Small intestine (tissue), 7 donors: Measurements from ENCODE around the gene IRS1. TPM values are rescaled to one million over a fixed set of nuclear protein-coding genes. Genes with fewer than 3 reads are reported as not detected.
A peak's percentile ranks its signal among the peaks of the same experiment; 100 is the strongest.

Experiments
- DNase-seq, 2 donors: peaks; one replicate each; pipeline versions ENCODE4 v3.0.0 to v3.0.0-alpha.2; 2013
- FAIRE-seq: peaks from 2 replicates; lab custom pipeline; 2012; peaks lifted over from hg19 to GRCh38; lab: Jason Lieb, UNC
- H3K27ac ChIP-seq, 3 donors: one replicate each; pipeline ENCODE4 v1.5.1; 2013; ENCODE audit warnings: low read length in 2 of 3, mild to moderate bottlenecking in 2 of 3, control low read depth in 1 of 3, inconsistent platforms in 1 of 3, low read depth in 1 of 3, moderate library complexity in 1 of 3
- H3K27me3 ChIP-seq, 3 donors: one replicate each; pipeline ENCODE4 v1.6.1; 2013; ENCODE audit warnings: low read length in 3 of 3, inconsistent platforms in 1 of 3; ENCODE audit not compliant: control insufficient read depth in 3 of 3, insufficient read depth in 3 of 3
- H3K36me3 ChIP-seq, 3 donors: one replicate each; pipeline ENCODE4 v1.6.1; 2013; ENCODE audit warnings: low read length in 3 of 3, inconsistent platforms in 1 of 3, low read depth in 1 of 3, mild to moderate bottlenecking in 1 of 3, moderate library complexity in 1 of 3; ENCODE audit not compliant: control insufficient read depth in 3 of 3, insufficient read depth in 2 of 3
- H3K4me1 ChIP-seq, 3 donors: one replicate each; pipeline ENCODE4 v1.6.1; 2013; ENCODE audit warnings: low read length in 2 of 3, inconsistent platforms in 1 of 3, low read depth in 1 of 3, mild to moderate bottlenecking in 1 of 3, moderate library complexity in 1 of 3; ENCODE audit not compliant: control insufficient read depth in 3 of 3, insufficient read depth in 2 of 3
- H3K4me3 ChIP-seq, 3 donors: one replicate each; pipeline ENCODE4 v1.5.1; 2013; ENCODE audit warnings: low read length in 3 of 3, control low read depth in 1 of 3, inconsistent platforms in 1 of 3, low read depth in 1 of 3, mild to moderate bottlenecking in 1 of 3, moderate library complexity in 1 of 3
- H3K9me3 ChIP-seq, 2 donors: one replicate each; pipeline ENCODE4 v1.6.1; 2013; ENCODE audit warnings: low read depth in 1 of 2, low read length in 1 of 2; ENCODE audit not compliant: control insufficient read depth in 2 of 2, insufficient read depth in 1 of 2
- WGBS, 3 donors: extraction: QIAGEN DNeasy Blood & Tissue Kit; methylation state at CpG; one replicate each; pipeline ENCODE4 v1.1.7; 2013; 5-methylcytosine and 5-hydroxymethylcytosine counted together
- polyA plus RNA-seq, 4 donors: library from polyadenylated mRNA; stranded (reverse) in 3 of 4; unstranded in 1 of 4; fragments of 200-250 nt in 3 of 4; fragments of 120-200 nt in 1 of 4; gene quantifications; one replicate each; pipeline versions ENCODE4 v1.2.1 to v1.2.3, GENCODE V29; 2013
- donor health status: healthy with polysubstance abuse.
- donor health status: control.
- donor health status: control.
- donor health status: Bipolar disorder and iron deficiency.
- donor health status: healthy.

The IRS1 gene
- polyA plus RNA-seq, 4 donors = 1.6 to 23.1 (median 5.2) TPM

DNA sequence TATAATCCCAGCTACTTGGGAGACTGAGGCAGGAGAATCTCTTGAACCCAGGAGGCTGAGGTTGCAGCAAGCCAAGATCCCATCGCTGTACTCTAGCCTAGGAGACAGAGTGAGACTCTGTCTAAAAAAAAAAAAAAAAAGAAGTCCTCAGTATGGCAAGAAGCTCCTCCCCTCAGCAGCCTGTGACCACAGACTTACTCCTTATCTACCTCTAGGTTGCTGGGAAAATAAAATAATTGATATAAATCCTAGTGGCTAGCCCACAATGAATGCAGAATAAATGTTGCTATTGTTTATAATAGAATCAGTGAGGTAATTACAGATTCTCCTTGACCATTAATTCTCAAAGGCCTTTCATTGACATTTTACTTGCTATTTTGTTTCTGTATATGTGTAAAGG is 70.6 kb downstream of the IRS1 start:
- H3K36me3 ChIP-seq = no peaks in the 10 kb centered on the region
- FAIRE-seq (no peak), DNase-seq (no peak)
- H3K9me3 ChIP-seq = no peaks in the 10 kb centered on the region
- no peak overlapping the region for H3K4me3 ChIP-seq
- no peaks in the 10 kb centered on the region for H3K27me3 ChIP-seq
- peaks cover 3 to 12% (median 6%) of the 10 kb centered on the region in 3 donors for H3K4me1 ChIP-seq
- WGBS, 3 donors = 78 to 90% (median 87%) methylated on average over 1 of the region's 1 CpG
- no peak overlapping the region for H3K27ac ChIP-seq

DNA sequence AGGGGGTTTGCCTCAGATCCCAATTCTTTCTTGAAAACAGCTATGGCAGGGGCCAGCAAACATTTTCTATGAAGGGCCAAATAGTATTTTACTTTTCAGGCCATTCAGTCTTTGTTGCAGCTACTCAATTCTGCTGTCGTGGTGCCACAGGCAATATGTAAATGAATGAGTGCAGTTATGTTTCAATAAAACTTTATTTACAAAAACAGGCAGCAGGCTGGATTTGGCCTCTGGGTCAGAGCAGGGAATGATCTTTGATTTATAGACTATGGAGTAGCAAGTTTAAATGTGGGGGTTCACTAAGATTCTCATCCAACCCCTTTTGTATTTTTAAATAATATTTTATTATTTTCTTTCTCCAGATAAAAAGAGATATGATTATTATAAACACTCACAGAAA is 72.4 kb downstream of the IRS1 start:
- Histone ChIP-seq H3K9me3 (no peaks in the 10 kb centered on the region), H3K27me3 (no peaks in the 10 kb centered on the region), H3K4me1 (peaks cover 0 to 3% (median 0%) of the 10 kb centered on the region in 3 donors), H3K36me3 (no peaks in the 10 kb centered on the region), H3K4me3 (no peak overlapping the region), H3K27ac (no peak overlapping the region)
- FAIRE-seq (no peak), DNase-seq (no peak)
- 47 to 53% (median 49%) methylated on average over 1 of the region's 1 CpG for WGBS, 3 donors

DNA sequence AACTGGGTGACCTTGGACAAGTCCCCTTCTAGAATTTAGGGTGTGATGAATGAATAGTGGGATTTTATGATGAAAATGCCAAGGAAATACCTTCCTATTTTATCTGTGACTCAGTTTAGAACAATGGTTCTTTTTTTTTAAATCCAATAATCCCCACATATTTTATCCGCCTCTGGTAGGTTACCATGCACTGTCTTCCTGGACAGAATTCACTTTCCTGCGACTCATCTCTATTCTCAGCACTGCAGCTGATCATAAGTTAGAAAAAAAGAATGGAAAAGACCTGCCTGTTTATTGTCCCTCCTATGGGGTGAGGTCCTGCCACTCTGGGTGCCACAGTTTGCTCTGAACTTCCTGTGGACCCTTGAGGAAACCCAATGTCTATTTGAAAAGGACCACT is 73.1 kb downstream of the IRS1 start:
- no peak overlapping the region for H3K4me3 ChIP-seq
- WGBS, 3 donors = 86 to 96% (median 95%) methylated on average over 2 of the region's 2 CpGs
- FAIRE-seq = no peak

DNA sequence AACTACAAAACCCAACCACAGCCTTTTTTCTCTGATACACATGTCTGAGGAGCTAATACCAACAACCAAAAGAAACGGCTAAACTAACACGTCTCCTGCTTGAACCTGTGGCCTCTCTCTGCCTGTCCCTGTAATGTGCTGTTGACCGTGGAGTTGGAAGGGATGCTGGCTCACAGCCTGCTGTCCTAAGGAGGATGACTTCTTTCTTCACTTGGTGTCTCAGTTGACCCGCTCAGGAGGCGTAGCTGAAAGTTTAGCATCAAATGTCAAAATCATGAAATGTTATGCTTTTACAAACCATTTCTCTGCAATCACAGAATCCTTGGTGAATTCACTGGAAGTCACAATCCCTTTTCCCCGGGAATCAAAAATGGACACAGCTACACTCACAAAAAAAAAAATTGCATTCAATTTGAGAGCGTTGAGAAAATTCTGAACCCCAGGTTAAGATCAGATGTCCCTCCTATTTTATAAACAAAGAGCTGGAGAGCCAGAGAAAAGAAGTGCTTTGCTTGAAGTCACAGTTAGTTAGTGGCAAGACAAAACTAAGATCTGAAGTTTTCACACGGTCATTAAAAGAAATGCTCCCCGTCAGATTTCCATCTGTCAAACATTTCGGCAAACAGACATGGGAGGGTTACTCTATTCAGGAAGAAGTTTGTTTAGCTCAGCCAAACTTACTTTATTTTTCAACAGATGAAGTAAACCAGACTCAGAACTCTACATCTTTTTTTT is 74.3 kb downstream of the IRS1 start:
- 61 to 92% (median 77%) methylated on average over 10 of the region's 10 CpGs for WGBS, 3 donors
- H3K9me3 ChIP-seq = no peaks in the 10 kb centered on the region
- H3K4me3 ChIP-seq = no peak overlapping the region
- H3K36me3 ChIP-seq = no peaks in the 10 kb centered on the region
- DNase-seq (no peak), FAIRE-seq (no peak)
- H3K27ac ChIP-seq = peak overlapping the region in 1 of 3 donors; percentile 75
- peaks cover 0 to 3% (median 0%) of the 10 kb centered on the region in 3 donors for H3K27me3 ChIP-seq
- peaks cover 0 to 3% (median 0%) of the 10 kb centered on the region in 3 donors for H3K4me1 ChIP-seq

More for the DNA sequence above, 73.1 kb downstream of the IRS1 start:
- Histone ChIP-seq H3K27ac (no peak overlapping the region), H3K36me3 (no peaks in the 10 kb centered on the region), H3K4me1 (peaks cover 0 to 3% (median 0%) of the 10 kb centered on the region in 3 donors), H3K9me3 (no peaks in the 10 kb centered on the region), H3K27me3 (no peaks in the 10 kb centered on the region)
- no peak for DNase-seq

DNA sequence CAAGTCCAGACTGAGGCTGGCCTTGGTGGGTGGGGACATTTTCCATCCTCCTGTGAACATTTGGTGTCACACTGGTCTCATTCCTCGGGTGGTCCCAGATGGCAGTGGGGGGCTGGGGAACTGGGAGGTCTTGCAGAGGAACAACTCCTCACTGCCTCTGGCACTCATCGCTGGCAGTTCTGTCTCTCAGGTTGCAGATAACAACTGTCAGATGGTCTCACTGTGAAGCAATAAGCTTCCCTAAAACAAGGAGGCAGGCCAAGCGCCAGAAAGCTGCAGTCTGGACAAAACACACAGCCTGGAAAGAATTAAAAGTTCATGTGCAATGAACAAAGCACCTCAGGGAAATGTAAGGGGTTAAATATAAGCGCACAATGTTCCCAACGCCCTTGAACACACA is 78.1 kb downstream of the IRS1 start:
- Histone ChIP-seq H3K27me3 (peaks cover 0 to 3% (median 0%) of the 10 kb centered on the region in 3 donors), H3K4me1 (peaks cover 0 to 4% (median 0%) of the 10 kb centered on the region in 3 donors), H3K36me3 (no peaks in the 10 kb centered on the region), H3K9me3 (no peaks in the 10 kb centered on the region), H3K27ac (no peak overlapping the region), H3K4me3 (no peak overlapping the region)
- no peak for DNase-seq
- WGBS, 3 donors = 69 to 85% (median 82%) methylated on average over 5 of the region's 5 CpGs
- FAIRE-seq = no peak

DNA sequence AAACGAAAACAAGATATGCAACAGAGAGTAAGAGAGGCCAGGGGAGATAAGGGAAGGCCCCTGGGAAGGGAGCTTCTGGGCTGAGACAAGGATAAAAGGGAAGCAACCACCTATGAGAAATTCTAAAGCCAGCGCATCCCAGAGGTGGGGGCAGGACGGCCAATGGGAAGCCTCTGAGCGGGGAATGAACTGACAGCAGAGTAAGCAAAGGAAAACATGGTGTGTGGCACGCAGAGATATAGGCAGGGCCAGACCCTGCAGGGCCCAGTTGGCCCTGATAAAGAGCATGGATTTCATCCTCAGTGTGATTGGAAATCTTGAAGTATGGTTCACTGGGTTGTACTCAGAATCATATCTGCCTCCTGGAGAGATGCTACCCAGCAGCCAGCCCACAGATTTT is 78.7 kb downstream of the IRS1 start:
- Histone ChIP-seq H3K36me3 (no peaks in the 10 kb centered on the region), H3K9me3 (no peaks in the 10 kb centered on the region), H3K27me3 (peaks cover 0 to 3% (median 0%) of the 10 kb centered on the region in 3 donors), H3K4me1 (peaks cover 0 to 3% (median 0%) of the 10 kb centered on the region in 3 donors), H3K27ac (no peak overlapping the region), H3K4me3 (no peak overlapping the region)
- 76 to 84% (median 82%) methylated on average over 5 of the region's 5 CpGs for WGBS, 3 donors
- DNase-seq = no peak
- FAIRE-seq = no peak

DNA sequence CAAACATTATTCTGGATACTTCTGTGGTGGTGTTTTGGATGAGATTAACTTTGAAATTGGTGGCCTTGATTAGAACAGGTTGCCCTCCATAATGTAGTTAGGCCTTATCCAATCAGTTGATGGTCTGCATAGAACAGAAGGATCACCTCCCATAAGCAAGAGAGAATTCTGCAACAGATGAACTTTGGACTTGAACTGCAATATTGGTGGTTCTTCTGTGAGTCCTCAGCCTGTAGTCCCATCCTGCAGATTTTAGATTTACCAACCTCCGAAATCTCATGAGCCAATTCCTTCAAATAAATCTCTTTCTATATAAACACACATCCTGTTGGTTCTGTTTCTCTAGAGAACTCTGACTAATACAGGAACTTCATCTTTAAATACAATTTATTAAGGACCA is 81.9 kb downstream of the IRS1 start:
- 88 to 100% (median 93%) methylated on average over 1 of the region's 1 CpG for WGBS, 3 donors
- DNase-seq = peak in 1 of 2 donors; percentile 21
- no peak for FAIRE-seq

DNA sequence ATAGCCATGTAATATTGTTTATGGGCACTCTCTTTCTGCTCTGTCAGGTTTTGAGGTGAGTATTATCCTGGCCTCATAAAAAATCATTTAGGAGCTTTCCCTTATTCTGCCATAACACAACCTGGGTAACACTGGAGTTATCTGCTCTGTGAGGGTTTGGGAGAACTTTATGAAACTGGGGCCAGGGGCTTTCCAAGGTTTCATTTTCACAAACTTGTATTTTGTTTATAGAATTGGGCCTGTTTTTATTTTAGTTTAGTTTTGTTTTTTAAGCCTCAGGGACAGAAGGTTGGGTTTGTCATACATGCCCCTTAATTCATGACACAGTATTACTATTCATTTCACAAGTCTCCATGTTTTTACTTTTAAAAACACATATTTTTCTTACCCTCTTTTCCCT is 83.5 kb downstream of the IRS1 start:
- DNase-seq = no peak

More for the DNA sequence above, 81.9 kb downstream of the IRS1 start:
- peaks cover 0 to 3% (median 0%) of the 10 kb centered on the region in 3 donors for H3K4me1 ChIP-seq
- H3K9me3 ChIP-seq = no peaks in the 10 kb centered on the region
- no peaks in the 10 kb centered on the region for H3K36me3 ChIP-seq
- H3K27me3 ChIP-seq = peaks cover 0 to 3% (median 0%) of the 10 kb centered on the region in 3 donors
- H3K4me3 ChIP-seq = no peak overlapping the region
- no peak overlapping the region for H3K27ac ChIP-seq

More for the DNA sequence above, 83.5 kb downstream of the IRS1 start:
- Histone ChIP-seq H3K27ac (no peak overlapping the region), H3K36me3 (no peaks in the 10 kb centered on the region), H3K9me3 (no peaks in the 10 kb centered on the region), H3K27me3 (peaks cover 0 to 3% (median 0%) of the 10 kb centered on the region in 3 donors), H3K4me1 (peaks cover 0 to 3% (median 0%) of the 10 kb centered on the region in 3 donors), H3K4me3 (no peak overlapping the region)
- FAIRE-seq = no peak
